Heart left ventricle (tissue), 16 donors: Measurements from ENCODE around the gene RGS9. TPM values are rescaled to one million over a fixed set of nuclear protein-coding genes. Genes with fewer than 3 reads are reported as not detected.

Experiments
- ATAC-seq, 4 donors: fragments of 200-7000 bp; cut with Tn5 transposase; one replicate each; pipeline ENCODE4 v1.9.1; 2020 to 2022; ENCODE audit warnings: moderate library complexity in 4 of 4, mild to moderate bottlenecking in 3 of 4, moderate number of reproducible peaks in 1 of 4
- DNase-seq, 5 donors: peaks; one replicate each; pipeline ENCODE4 v3.0.0-alpha.2; 2020
- H3K27ac ChIP-seq, 12 donors: fragments of 200-600 bp; sonication (generic) in 4 of 12; one replicate each; pipeline versions ENCODE4 v1.5.0 to v1.8.0; 2016 to 2022; ENCODE audit warnings: mild to moderate bottlenecking in 2 of 12
- H3K27me3 ChIP-seq, 9 donors: fragments of 200-600 bp; sonication (generic) in 2 of 9; one replicate each; pipeline versions ENCODE4 v1.5.1 to v1.8.0; 2016 to 2022; ENCODE audit warnings: mild to moderate bottlenecking in 3 of 9
- H3K36me3 ChIP-seq, 9 donors: fragments of 200-600 bp; sonication (generic) in 2 of 9; one replicate each; pipeline versions ENCODE4 v1.5.0 to v1.8.0; 2018 to 2022; ENCODE audit warnings: mild to moderate bottlenecking in 2 of 9
- H3K4me1 ChIP-seq, 12 donors: fragments of 200-600 bp; sonication (generic) in 4 of 12; one replicate each; pipeline versions ENCODE4 v1.5.0 to v1.8.0; 2016 to 2022; ENCODE audit warnings: mild to moderate bottlenecking in 3 of 12
- H3K4me3 ChIP-seq, 12 donors: fragments of 200-600 bp; sonication (generic) in 4 of 12; one replicate each; pipeline versions ENCODE4 v1.5.0 to v1.8.0; 2017 to 2022; ENCODE audit warnings: mild to moderate bottlenecking in 9 of 12, moderate library complexity in 4 of 12
- H3K9me3 ChIP-seq, 12 donors: fragments of 200-600 bp; sonication (generic) in 4 of 12; one replicate each; pipeline versions ENCODE4 v1.5.0 to v1.8.0; 2016 to 2022; ENCODE audit warnings: mild to moderate bottlenecking in 1 of 12
- POLR2A ChIP-seq, 2 donors: fragments of 450-650 bp; IDR thresholded peaks; one replicate each; pipeline ENCODE4 v1.6.1; 2017; ENCODE audit warnings: antibody characterized with exemption in 2 of 2, mild to moderate bottlenecking in 2 of 2, moderate library complexity in 2 of 2
- WGBS, 4 donors: extraction: QIAGEN DNeasy Blood & Tissue Kit in 2 of 4; methylation state at CpG; one replicate each; pipeline versions ENCODE4 v1.1.5 to v1.1.7; 2013 to 2018; 5-methylcytosine and 5-hydroxymethylcytosine counted together
- intact Hi-C, 10 donors: fragments of 100-400 bp; cut with DNase I; formaldehyde crosslinking; loops; one replicate each; pipeline versions ENCODE4 v1.11.1 to v1.14.2; 2022
- polyA plus RNA-seq, 2 donors: library from polyadenylated mRNA; stranded (reverse); fragments of 200-250 nt; gene quantifications; one replicate each; pipeline ENCODE4 v1.2.3, GENCODE V29; 2013
- total RNA-seq, 9 donors: library from RNA; depleted of rRNA in 2 of 9; stranded (reverse); fragments of >200 nt in 2 of 9; fragmentation: NEBNext Ultra II Directional in 3 of 9; extraction: Animal tissue kit (Norgen Biotek cat#: 25700) in 3 of 9; gene quantifications; one replicate each; pipeline versions ENCODE4 v1.1.0 to v1.2.4, GENCODE V29; 2016 to 2023
- TF ChIP-seq, protein P1 (sequence below), 12 donors: fragments of 200-600 bp; sonication (generic) in 4 of 12; IDR thresholded peaks; one replicate each; pipeline versions ENCODE4 v1.5.0 to v1.8.0; 2018 to 2022; ENCODE audit warnings: antibody characterized with exemption in 12 of 12, mild to moderate bottlenecking in 5 of 12
- donor health status: ischemic (EF 13 %, LVEDD 7.1; RV severe dilation, severe dysfunction).
- donor health status: healthy with polysubstance abuse.
- donor health status: DM: no; HTN: yes; CAD: no.
- donor health status: DM: no; HTN: no; CAD: no.
- donor health status: ischemic (EF 25% LVEDD 6.9; RV normal size, moderate dysfunction).
- donor health status: ischemic (EF 25% LVEDD 5.7; RV mildly dilated, moderate dysfunction).
- donor health status: healthy.
- donor health status: DM: yes; HTN: yes; CAD: no.
- donor health status: ischemic (EF 35%, LVEDD 5.7; RV mildly dilated, moderate dysfunction).
- donor health status: nonischemic (EF 11% LVEDD 7.7; RV severe dilation, severe dysfunction).
- donor health status: DM: yes; HTN: yes; CAD: no.
- donor health status: PGD.
- donor health status: ischemic (EF 29% LVEDD 5.4; RV normal size, mild dysfunction).
- donor health status: nonischemic (EF 23%, LVEDD 6.1; RV moderate dilation, normal function).

RGS9 gene
- total and polyA plus RNA-seq, 11 donors, result 0.68 to 5.1 (median 1.4) TPM

DNA sequence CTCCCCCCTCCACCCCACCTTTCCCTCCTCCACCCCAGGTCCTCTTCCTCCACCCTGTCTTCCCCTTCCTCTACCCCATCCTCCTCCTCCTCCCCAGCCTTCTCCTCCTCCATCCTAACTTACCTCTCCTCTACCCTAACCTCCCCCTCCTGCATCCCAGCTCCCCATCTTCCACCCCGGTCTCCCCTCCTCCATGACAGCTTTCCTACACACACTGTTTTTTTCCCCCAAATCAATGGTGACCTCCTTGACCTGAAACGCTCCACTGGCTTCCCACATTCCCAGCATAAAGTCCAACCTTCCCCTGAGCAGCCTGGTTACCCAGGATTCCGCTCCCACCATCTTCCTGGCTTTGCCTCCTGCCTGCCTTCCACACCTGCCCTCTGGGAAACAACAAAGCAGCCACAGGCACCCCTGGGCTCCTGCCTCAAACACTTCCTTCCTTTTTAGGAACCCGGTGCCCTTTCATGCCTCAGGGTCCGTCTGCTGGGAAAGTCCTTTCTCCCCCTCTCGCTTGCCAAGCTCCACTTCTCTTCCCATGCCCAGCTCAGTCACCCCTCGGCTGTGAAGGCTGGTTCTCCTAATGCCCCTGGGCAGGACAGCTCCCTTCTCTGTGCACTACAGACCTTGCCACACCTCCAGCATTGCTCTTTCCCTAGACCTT is 2.1 kb downstream of the RGS9 start:
- 44 to 59% (median 55%) methylated on average over 7 of the region's 7 CpGs for WGBS, 4 donors
- intact Hi-C loops, result loop anchor here in 1 of 10 donors (10.0 kb wide), 1 partner anchor 294 kb away; no protein-coding TSS in a partner anchor

DNA sequence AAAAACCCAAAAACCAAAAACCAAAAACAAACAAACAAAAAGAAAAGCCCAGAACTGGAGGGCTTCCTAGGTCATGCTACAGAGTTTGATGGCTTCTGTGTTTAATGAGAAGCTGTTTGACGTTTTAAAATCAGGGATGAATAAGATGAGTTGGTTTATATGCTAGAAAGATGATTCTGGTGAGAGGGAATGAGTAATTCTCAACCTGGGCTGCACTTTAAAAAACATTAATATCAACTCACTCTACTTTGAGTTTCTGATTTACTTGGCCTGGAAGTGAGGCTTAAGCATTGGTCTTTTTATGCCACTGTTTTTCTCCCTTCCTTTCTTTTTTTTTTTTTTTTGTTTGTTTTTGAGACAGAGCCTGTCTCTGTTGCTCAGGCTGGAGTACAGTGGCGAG is 5.1 kb downstream of the RGS9 start:
- intact Hi-C loops, result no loop called here
- Histone ChIP-seq H3K9me3 (no peaks in the 10 kb centered on the region), H3K4me3 (no peak overlapping the region), H3K36me3 (no peaks in the 10 kb centered on the region), H3K4me1 (peaks cover 0 to 9% (median 7%) of the 10 kb centered on the region in 12 donors), H3K27ac (no peak overlapping the region), H3K27me3 (peaks cover 0 to 44% (median 9%) of the 10 kb centered on the region in 9 donors)
- TF ChIP-seq POLR2A (IDR thresholded peaks at IDR 0.05), result no peak
- TF ChIP-seq, protein P1, sequence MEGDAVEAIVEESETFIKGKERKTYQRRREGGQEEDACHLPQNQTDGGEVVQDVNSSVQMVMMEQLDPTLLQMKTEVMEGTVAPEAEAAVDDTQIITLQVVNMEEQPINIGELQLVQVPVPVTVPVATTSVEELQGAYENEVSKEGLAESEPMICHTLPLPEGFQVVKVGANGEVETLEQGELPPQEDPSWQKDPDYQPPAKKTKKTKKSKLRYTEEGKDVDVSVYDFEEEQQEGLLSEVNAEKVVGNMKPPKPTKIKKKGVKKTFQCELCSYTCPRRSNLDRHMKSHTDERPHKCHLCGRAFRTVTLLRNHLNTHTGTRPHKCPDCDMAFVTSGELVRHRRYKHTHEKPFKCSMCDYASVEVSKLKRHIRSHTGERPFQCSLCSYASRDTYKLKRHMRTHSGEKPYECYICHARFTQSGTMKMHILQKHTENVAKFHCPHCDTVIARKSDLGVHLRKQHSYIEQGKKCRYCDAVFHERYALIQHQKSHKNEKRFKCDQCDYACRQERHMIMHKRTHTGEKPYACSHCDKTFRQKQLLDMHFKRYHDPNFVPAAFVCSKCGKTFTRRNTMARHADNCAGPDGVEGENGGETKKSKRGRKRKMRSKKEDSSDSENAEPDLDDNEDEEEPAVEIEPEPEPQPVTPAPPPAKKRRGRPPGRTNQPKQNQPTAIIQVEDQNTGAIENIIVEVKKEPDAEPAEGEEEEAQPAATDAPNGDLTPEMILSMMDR (IDR thresholded peaks at IDR 0.05), result no peak
- WGBS, 4 donors, result 74 to 83% (median 80%) methylated on average over 2 of the region's 2 CpGs
- DNase-seq, result no peak
- no peak for ATAC-seq

More for the DNA sequence above, 2.1 kb downstream of the RGS9 start:
- Histone ChIP-seq H3K27me3 (peaks cover 0 to 38% (median 9%) of the 10 kb centered on the region in 9 donors), H3K4me3 (no peak overlapping the region), H3K36me3 (no peaks in the 10 kb centered on the region), H3K27ac (no peak overlapping the region), H3K4me1 (peaks cover 0 to 15% (median 7%) of the 10 kb centered on the region in 12 donors), H3K9me3 (no peaks in the 10 kb centered on the region)
- ATAC-seq (no peak), DNase-seq (no peak)
- TF ChIP-seq, protein P1 (IDR thresholded peaks at IDR 0.05), result no peak
- no peak for TF ChIP-seq POLR2A (IDR thresholded peaks at IDR 0.05)

DNA sequence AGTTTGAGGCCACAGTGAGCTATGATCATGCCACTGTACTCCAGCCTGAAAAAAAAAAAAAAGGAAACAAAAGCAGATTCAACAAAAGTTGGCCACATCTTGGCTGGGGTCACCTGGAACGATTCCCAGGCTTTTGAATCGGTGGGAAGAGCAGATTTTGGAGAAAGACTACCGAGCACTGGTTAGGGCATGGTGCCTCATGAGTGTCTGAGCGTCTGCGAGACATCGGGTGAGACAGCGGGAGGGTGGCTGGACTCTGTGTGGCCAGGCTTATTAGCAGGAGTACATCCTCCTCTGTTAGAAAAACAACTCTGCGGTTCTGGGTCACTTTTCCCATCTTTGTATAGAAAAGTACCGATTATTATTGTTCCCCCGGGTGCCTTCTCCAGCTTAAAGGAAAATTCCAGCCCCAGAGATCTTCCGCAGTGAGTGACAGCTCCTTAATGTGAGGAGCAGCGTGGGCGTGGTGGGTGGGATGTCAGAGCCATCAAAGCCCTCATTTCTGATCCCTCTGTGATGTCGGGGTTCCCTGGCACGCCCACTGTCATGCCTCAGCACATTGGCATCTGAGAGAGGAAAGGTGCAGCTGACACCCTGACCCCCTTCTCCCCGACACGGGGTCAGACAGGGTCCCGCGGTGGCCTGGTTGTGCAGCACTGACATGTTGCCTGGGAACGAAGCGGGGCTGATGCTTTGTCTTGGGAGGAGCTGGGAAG is 6.9 kb downstream of the RGS9 start:
- ATAC-seq (no peak), DNase-seq (no peak)
- no peak overlapping the region for H3K4me3 ChIP-seq
- no peaks in the 10 kb centered on the region for H3K9me3 ChIP-seq
- intact Hi-C loops, result no loop called here
- no peaks in the 10 kb centered on the region for H3K36me3 ChIP-seq
- H3K27ac ChIP-seq, result no peak overlapping the region
- TF ChIP-seq, protein P1 (IDR thresholded peaks at IDR 0.05), result no peak
- TF ChIP-seq POLR2A (IDR thresholded peaks at IDR 0.05), result no peak
- no peaks in the 10 kb centered on the region for H3K4me1 ChIP-seq
- H3K27me3 ChIP-seq, result peaks cover 0 to 43% (median 9%) of the 10 kb centered on the region in 9 donors
- 48 to 56% (median 52%) methylated on average over 19 to 21 of the region's 21 CpGs for WGBS, 4 donors

DNA sequence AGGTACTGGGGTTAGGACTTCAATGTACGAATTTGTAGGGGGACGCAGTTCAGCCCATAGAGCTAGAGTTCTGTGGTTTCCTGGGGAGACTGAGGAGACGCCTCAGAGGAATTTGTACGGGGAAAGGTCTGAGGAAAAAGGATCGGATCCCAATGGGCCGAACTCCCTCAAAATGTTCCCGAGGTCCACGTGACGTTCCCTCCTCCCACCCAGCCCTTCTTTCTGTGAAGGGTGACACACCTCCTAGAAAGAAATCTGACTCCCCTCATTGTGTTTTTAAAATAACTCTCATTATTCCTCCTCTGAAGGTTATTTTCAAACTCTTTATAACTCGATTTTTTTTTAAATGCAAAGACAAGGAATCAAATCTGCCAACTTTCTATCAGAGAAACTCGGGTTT is 8.6 kb downstream of the RGS9 start:
- WGBS, 4 donors, result 77 to 84% (median 81%) methylated on average over 11 of the region's 11 CpGs
- peaks cover 0 to 32% (median 4%) of the 10 kb centered on the region in 9 donors for H3K27me3 ChIP-seq
- H3K27ac ChIP-seq, result no peak overlapping the region
- no peak for TF ChIP-seq POLR2A (IDR thresholded peaks at IDR 0.05)
- TF ChIP-seq, protein P1 (IDR thresholded peaks at IDR 0.05), result no peak
- H3K36me3 ChIP-seq, result no peaks in the 10 kb centered on the region
- no peak overlapping the region for H3K4me3 ChIP-seq
- H3K4me1 ChIP-seq, result no peaks in the 10 kb centered on the region
- no peak for ATAC-seq
- no peaks in the 10 kb centered on the region for H3K9me3 ChIP-seq
- DNase-seq, result no peak
- intact Hi-C loops, result no loop called here
